Transverse colon (tissue), 4 donors: Measurements from ENCODE around the gene KBTBD7. TPM values are rescaled to one million over a fixed set of nuclear protein-coding genes. Genes with fewer than 3 reads are reported as not detected.

Experiments used
- DNase-seq: peaks from one replicate; pipeline ENCODE4 v3.0.0-alpha.2; 2019
- H3K27ac ChIP-seq, 4 donors: fragments of 200-600 bp; sonication (generic); 2 replicates each; pipeline ENCODE4 v1.5.1; 2016 to 2018; ENCODE audit warnings: inconsistent platforms in 4 of 4
- H3K27me3 ChIP-seq: fragments of 200-600 bp; sonication (generic); 2 replicates; pipeline ENCODE4 v1.5.1; 2017; ENCODE audit warnings: inconsistent platforms
- H3K36me3 ChIP-seq, 4 donors: fragments of 200-600 bp; sonication (generic); 2 replicates each; pipeline ENCODE4 v1.5.1; 2017 to 2019; ENCODE audit warnings: inconsistent platforms in 4 of 4
- H3K4me1 ChIP-seq, 4 donors: fragments of 200-600 bp; sonication (generic); 2 replicates each; pipeline ENCODE4 v1.5.1; 2017 to 2020; ENCODE audit warnings: inconsistent platforms in 4 of 4
- H3K4me3 ChIP-seq, 4 donors: fragments of 200-600 bp; sonication (generic); 1 replicate in 1 of 4; 2 replicates in 3 of 4; pipeline versions ENCODE4 v1.5.1 to v1.6.1; 2017 to 2019; ENCODE audit warnings: inconsistent platforms in 4 of 4
- H3K9me3 ChIP-seq, 2 donors: fragments of 200-600 bp; sonication (generic); 2 replicates each; pipeline ENCODE4 v1.5.1; 2017 to 2019; ENCODE audit warnings: inconsistent platforms in 2 of 2
- EP300 ChIP-seq: sonication (generic); formaldehyde crosslinking; IDR thresholded peaks from one replicate; pipeline ENCODE4 v1.6.1; 2017; ENCODE audit warnings: antibody characterized with exemption, low read depth
- POLR2A ChIP-seq: fragments of 450-650 bp; IDR thresholded peaks from one replicate; pipeline ENCODE4 v1.6.1; 2016; ENCODE audit warnings: antibody characterized with exemption, mild to moderate bottlenecking, moderate library complexity
- POLR2AphosphoS5 ChIP-seq, 3 donors: sonication (generic); formaldehyde crosslinking; IDR thresholded peaks; one replicate each; pipeline ENCODE4 v1.6.1; 2016; ENCODE audit warnings: antibody characterized with exemption in 3 of 3
- WGBS, 2 donors: methylation state at CpG; one replicate each; pipeline ENCODE4 v1.1.5; 2018; ENCODE audit warnings: low coverage in 1 of 2; 5-methylcytosine and 5-hydroxymethylcytosine counted together
- in situ Hi-C, 4 donors: fragments of 200-750 bp; cut with MboI; loops; one replicate each; pipeline versions ENCODE4 v1.15.0 to v1.15.1; 2017; ENCODE audit warnings: low sequenced_read_pairs in 3 of 4, low pct_ligation_motif_present in 1 of 4, low pct_unique_long_range_greater_than_20kb in 1 of 4
- intact Hi-C: fragments of 100-400 bp; cut with DNase I; formaldehyde crosslinking; loops from one replicate; pipeline ENCODE4 v1.15.1; 2023; ENCODE audit warnings: low total_unique reads
- total RNA-seq, 4 donors: library from RNA; depleted of rRNA; stranded (reverse); fragments of >200 nt; gene quantifications; one replicate each; pipeline ENCODE4 v1.1.0, GENCODE V29; 2016
- TF ChIP-seq, protein P1 (sequence below), 5 experiments: fragments of 200-600 bp in 3 of 5; fragments of 450-650 bp in 2 of 5; sonication (generic) in 3 of 5; IDR thresholded peaks; 1 replicate in 2 of 5; 2 replicates in 3 of 5; pipeline ENCODE4 v1.5.1; 2016 to 2017; ENCODE audit warnings: antibody characterized with exemption in 5 of 5, inconsistent platforms in 3 of 5, mild to moderate bottlenecking in 2 of 5, moderate library complexity in 1 of 5

Gene KBTBD7
- total RNA-seq, 4 donors from 2014 or later: 0.75 to 7.6 (median 4.2) TPM

DNA sequence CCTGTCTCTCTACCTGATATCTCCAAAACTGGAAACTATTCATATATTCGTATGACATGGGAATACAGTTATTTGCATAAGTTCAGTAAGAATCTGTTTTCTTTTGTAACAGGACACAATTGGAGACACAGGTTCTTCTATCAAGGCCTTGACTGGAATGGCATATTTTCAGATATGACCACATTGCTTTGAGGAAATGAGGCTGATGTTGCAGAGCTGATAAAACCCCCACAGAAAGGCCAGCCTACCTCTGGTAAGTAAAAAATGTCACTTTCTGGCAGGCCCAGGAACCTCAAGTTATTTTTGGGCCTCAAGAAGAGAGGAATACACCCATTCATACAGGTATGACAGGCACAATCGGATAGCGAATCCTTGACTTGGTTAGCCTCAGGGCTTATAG is 32.2 kb downstream of the KBTBD7 start:
- TF ChIP-seq POLR2A: no peak
- TF ChIP-seq POLR2AphosphoS5 (IDR thresholded peaks at IDR 0.05): no peak
- TF ChIP-seq EP300: no peak
- WGBS, 2 donors: 86 to 97% methylated on average over 1 to 3 of the region's 3 CpGs
- intact Hi-C loops (no loop called here), in situ Hi-C loops (no loop called here)
- Histone ChIP-seq H3K27me3 (no peaks in the 10 kb centered on the region), H3K27ac (no peak overlapping the region), H3K9me3 (no peaks in the 10 kb centered on the region), H3K36me3 (no peaks in the 10 kb centered on the region), H3K4me3 (no peak overlapping the region), H3K4me1 (no peaks in the 10 kb centered on the region)
- DNase-seq: no peak

DNA sequence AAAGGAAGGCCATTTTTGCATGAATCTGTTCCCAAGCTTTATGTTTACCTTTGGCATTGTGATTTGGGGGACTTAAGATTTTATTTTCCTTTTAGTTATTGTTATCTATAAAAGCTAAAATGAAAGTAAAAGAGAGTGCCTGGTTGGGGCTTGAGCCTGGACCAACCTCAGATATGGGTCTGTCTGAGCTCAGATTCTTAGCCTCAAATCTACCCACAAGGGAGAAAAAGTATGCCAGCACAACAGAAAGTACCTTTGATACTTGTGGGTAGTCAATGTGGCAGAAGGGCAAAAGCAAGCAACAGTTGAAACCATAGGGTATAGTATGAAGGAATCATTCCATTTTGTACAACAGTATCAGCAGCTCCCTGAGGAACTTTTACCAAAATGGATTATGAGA is 35.2 kb downstream of the KBTBD7 start:
- DNase-seq: no peak
- H3K4me1 ChIP-seq: no peaks in the 10 kb centered on the region
- H3K9me3 ChIP-seq: no peaks in the 10 kb centered on the region
- in situ Hi-C loops: no loop called here
- H3K4me3 ChIP-seq: no peak overlapping the region
- no peak overlapping the region for H3K27ac ChIP-seq
- intact Hi-C loops: no loop called here
- no peak for TF ChIP-seq EP300
- TF ChIP-seq POLR2AphosphoS5 (IDR thresholded peaks at IDR 0.05): no peak
- TF ChIP-seq POLR2A: no peak
- TF ChIP-seq, protein P1, sequence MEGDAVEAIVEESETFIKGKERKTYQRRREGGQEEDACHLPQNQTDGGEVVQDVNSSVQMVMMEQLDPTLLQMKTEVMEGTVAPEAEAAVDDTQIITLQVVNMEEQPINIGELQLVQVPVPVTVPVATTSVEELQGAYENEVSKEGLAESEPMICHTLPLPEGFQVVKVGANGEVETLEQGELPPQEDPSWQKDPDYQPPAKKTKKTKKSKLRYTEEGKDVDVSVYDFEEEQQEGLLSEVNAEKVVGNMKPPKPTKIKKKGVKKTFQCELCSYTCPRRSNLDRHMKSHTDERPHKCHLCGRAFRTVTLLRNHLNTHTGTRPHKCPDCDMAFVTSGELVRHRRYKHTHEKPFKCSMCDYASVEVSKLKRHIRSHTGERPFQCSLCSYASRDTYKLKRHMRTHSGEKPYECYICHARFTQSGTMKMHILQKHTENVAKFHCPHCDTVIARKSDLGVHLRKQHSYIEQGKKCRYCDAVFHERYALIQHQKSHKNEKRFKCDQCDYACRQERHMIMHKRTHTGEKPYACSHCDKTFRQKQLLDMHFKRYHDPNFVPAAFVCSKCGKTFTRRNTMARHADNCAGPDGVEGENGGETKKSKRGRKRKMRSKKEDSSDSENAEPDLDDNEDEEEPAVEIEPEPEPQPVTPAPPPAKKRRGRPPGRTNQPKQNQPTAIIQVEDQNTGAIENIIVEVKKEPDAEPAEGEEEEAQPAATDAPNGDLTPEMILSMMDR (IDR thresholded peaks at IDR 0.05): no peak
- no peaks in the 10 kb centered on the region for H3K27me3 ChIP-seq
- H3K36me3 ChIP-seq: no peaks in the 10 kb centered on the region

GRCh38 chr13:41157048-41157717 is 37.2 kb downstream of the KBTBD7 start:
- no peak for TF ChIP-seq EP300
- TF ChIP-seq POLR2A: no peak
- TF ChIP-seq, protein P1 (IDR thresholded peaks at IDR 0.05): no peak
- peaks cover 5% of the 10 kb centered on the region in 2 donors for H3K9me3 ChIP-seq
- no peaks in the 10 kb centered on the region for H3K27me3 ChIP-seq
- DNase-seq: no peak
- intact Hi-C loops: no loop called here
- no peaks in the 10 kb centered on the region for H3K4me1 ChIP-seq
- in situ Hi-C loops: no loop called here
- H3K36me3 ChIP-seq: no peaks in the 10 kb centered on the region
- no peak overlapping the region for H3K27ac ChIP-seq
- H3K4me3 ChIP-seq: no peak overlapping the region
- WGBS, 2 donors: 94 to 100% methylated on average over 1 to 4 of the region's 4 CpGs

- TF ChIP-seq, protein P1 (IDR thresholded peaks at IDR 0.05): no peak
- TF ChIP-seq EP300 (no peak), POLR2A (no peak), POLR2AphosphoS5 (IDR thresholded peaks at IDR 0.05) (no peak)
- in situ Hi-C loops: no loop called here
- Histone ChIP-seq H3K27me3 (no peaks in the 10 kb centered on the region), H3K9me3 (peaks cover 11% of the 10 kb centered on the region in 2 donors), H3K36me3 (no peaks in the 10 kb centered on the region), H3K4me3 (no peak overlapping the region), H3K4me1 (no peaks in the 10 kb centered on the region), H3K27ac (no peak overlapping the region)
- intact Hi-C loops: no loop called here
- WGBS, 2 donors: 70 to 79% methylated on average over 2 of the region's 2 CpGs
- DNase-seq: no peak
These were observed 37.7 kb downstream of the KBTBD7 start for GRCh38 chr13:41156620-41157019.

DNA sequence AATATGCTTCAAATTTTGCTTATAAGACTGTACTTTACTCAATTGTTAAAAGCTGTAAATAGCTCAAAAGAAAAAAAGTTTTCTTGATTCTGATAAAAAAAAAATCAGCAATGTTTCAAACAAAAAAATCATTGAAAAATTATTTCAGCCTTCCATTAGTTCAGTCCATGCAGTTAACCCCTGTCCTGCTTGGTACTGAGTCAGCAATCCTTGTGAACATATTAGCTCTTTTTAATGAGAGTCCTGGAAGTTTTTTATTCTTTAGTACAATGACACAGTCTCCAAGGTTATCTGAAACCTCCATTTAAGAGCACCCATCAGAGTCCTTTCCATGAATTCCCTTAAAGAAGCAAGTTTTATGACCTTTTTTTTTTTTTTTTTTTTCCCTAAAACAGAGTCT is 40.3 kb downstream of the KBTBD7 start:
- no peak for TF ChIP-seq EP300
- TF ChIP-seq, protein P1 (IDR thresholded peaks at IDR 0.05): no peak
- no peak for TF ChIP-seq POLR2A
- in situ Hi-C loops: no loop called here
- H3K27ac ChIP-seq: no peak overlapping the region

More for the DNA sequence above, 40.3 kb downstream of the KBTBD7 start:
- H3K4me1 ChIP-seq: no peaks in the 10 kb centered on the region
- no peak overlapping the region for H3K4me3 ChIP-seq
- H3K27me3 ChIP-seq: no peaks in the 10 kb centered on the region
- H3K9me3 ChIP-seq: peaks cover 32% of the 10 kb centered on the region in 2 donors
- no peak for DNase-seq
- intact Hi-C loops: no loop called here
- H3K36me3 ChIP-seq: no peaks in the 10 kb centered on the region
